Stimulated activated CD8-positive, alpha-beta memory T cell treated with anti-CD3 and anti-CD28 coated beads, Interleukin-15, amount 100 ng/mL, for 24 hours (primary cell): Measurements from ENCODE around the gene SH3RF3.

Experiments used
- DNase-seq: peaks from one replicate; pipeline ENCODE4 v3.0.0-alpha.2; 2020; ENCODE audit warnings: low read depth

SH3RF3 gene

GRCh38 chr2:109419960-109420370, 291.0 kb downstream of the SH3RF3 start:
- no peak for DNase-seq

GRCh38 chr2:109421101-109421500, 292.1 kb downstream of the SH3RF3 start:
- no peak for DNase-seq

- DNase-seq: no peak
These were observed 292.6 kb downstream of the SH3RF3 start for GRCh38 chr2:109421642-109422041.

GRCh38 chr2:109422071-109422757, 293.2 kb downstream of the SH3RF3 start:
- no peak for DNase-seq

GRCh38 chr2:109422758-109423500, 293.9 kb downstream of the SH3RF3 start:
- no peak for DNase-seq

GRCh38 chr2:109423556-109424359, 294.8 kb downstream of the SH3RF3 start:
- DNase-seq: no peak

GRCh38 chr2:109425411-109425810, 296.4 kb downstream of the SH3RF3 start:
- no peak for DNase-seq

GRCh38 chr2:109427661-109428091, 298.7 kb downstream of the SH3RF3 start:
- no peak for DNase-seq

GRCh38 chr2:109428281-109428680, 299.3 kb downstream of the SH3RF3 start:
- DNase-seq: no peak

GRCh38 chr2:109428841-109429566, 300.0 kb downstream of the SH3RF3 start:
- no peak for DNase-seq

- DNase-seq: no peak
These were observed 300.7 kb downstream of the SH3RF3 start for GRCh38 chr2:109429567-109430328.

- DNase-seq: no peak
These were observed 301.3 kb downstream of the SH3RF3 start for GRCh38 chr2:109430329-109430636.

- DNase-seq: no peak
These were observed 303.4 kb downstream of the SH3RF3 start for GRCh38 chr2:109432421-109432820.

- no peak for DNase-seq
These were observed 304.5 kb downstream of the SH3RF3 start for GRCh38 chr2:109433486-109433885.

- no peak for DNase-seq
These were observed 304.9 kb downstream of the SH3RF3 start for GRCh38 chr2:109433926-109434325.

GRCh38 chr2:109434351-109434750, 305.3 kb downstream of the SH3RF3 start:
- no peak for DNase-seq

- DNase-seq: no peak
These were observed 306.2 kb downstream of the SH3RF3 start for GRCh38 chr2:109435066-109435690.

- no peak for DNase-seq
These were observed 307.0 kb downstream of the SH3RF3 start for GRCh38 chr2:109435901-109436598.

GRCh38 chr2:109436610-109437225, 307.7 kb downstream of the SH3RF3 start:
- DNase-seq: no peak
